OCI-M2 (cell line): ENCODE data around the gene CASP5.

Experiments
- DNase-seq: peaks from one replicate; lab custom pipeline; 2025; ENCODE audit not compliant: unreplicated experiment; lab: John Stamatoyannopoulos, UW

The CASP5 gene

GRCh38 chr11:104968355-104968855 lies 54.6 kb downstream of the CASP5 start, which contains the start of gene CASP4:
Gene CASP4 (minus strand): TSS chr11:104968574. CDS start chr11:104968525, 49 bp downstream.
- peak; percentile 2 for DNase-seq

- DNase-seq, result no peak
Measured at GRCh38 chr11:104967534-104968354, 55.2 kb downstream of the CASP5 start.

GRCh38 chr11:104965735-104966134 lies 57.2 kb downstream of the CASP5 start:
- DNase-seq, result no peak

GRCh38 chr11:104964247-104964646 lies 58.7 kb downstream of the CASP5 start:
- no peak for DNase-seq

GRCh38 chr11:104962852-104963251 lies 60.1 kb downstream of the CASP5 start:
- no peak for DNase-seq

- no peak for DNase-seq
Measured at GRCh38 chr11:104957280-104957679, 65.7 kb downstream of the CASP5 start.

- no peak for DNase-seq
Measured at GRCh38 chr11:104956528-104956927, 66.4 kb downstream of the CASP5 start.

- DNase-seq, result no peak
Measured at GRCh38 chr11:104946907-104947306, 76.1 kb downstream of the CASP5 start.
